Measurements from ENCODE around the gene RNF141. TPM values are rescaled to one million over a fixed set of nuclear protein-coding genes. Genes with fewer than 3 reads are reported as not detected.

Gene RNF141
- total RNA-seq, 4 donors from 2014 or later: 28.1 to 35.1 (median 33.5) TPM

GRCh38 chr11:10478574-10479550 lies 62.1 kb downstream of the RNF141 start:
- Histone ChIP-seq H3K36me3 (no peaks in the 10 kb centered on the region), H3K4me3 (no peak overlapping the region), H3K9me3 (no peaks in the 10 kb centered on the region), H3K27me3 (no peaks in the 10 kb centered on the region), H3K4me1 (no peaks in the 10 kb centered on the region), H3K27ac (no peak overlapping the region)
- DNase-seq: peak in 1 of 3 donors; percentile 43
- TF ChIP-seq, protein P1, sequence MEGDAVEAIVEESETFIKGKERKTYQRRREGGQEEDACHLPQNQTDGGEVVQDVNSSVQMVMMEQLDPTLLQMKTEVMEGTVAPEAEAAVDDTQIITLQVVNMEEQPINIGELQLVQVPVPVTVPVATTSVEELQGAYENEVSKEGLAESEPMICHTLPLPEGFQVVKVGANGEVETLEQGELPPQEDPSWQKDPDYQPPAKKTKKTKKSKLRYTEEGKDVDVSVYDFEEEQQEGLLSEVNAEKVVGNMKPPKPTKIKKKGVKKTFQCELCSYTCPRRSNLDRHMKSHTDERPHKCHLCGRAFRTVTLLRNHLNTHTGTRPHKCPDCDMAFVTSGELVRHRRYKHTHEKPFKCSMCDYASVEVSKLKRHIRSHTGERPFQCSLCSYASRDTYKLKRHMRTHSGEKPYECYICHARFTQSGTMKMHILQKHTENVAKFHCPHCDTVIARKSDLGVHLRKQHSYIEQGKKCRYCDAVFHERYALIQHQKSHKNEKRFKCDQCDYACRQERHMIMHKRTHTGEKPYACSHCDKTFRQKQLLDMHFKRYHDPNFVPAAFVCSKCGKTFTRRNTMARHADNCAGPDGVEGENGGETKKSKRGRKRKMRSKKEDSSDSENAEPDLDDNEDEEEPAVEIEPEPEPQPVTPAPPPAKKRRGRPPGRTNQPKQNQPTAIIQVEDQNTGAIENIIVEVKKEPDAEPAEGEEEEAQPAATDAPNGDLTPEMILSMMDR (IDR thresholded peaks at IDR 0.05): no peak
- no peak for TF ChIP-seq POLR2A (IDR thresholded peaks at IDR 0.05)

DNA sequence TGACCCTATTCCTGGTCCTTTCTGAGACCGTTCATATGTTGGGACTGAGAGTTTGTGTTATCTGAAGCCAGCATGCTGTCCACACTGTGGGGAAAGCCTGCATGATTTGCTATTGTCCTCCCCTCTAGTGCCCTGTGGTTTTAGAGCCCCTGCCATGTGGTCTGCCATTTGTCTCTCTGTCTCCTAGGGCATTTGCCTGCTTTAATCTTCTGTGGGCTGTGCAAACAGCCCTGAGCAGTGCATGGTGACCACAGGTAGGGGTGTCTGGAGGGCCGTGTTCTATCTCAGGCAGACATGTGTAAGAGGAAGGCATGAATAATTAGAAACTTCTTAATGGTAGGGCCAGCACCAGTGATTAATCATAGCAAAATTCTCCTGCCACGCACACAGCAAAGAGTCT lies 62.9 kb downstream of the RNF141 start:
- no peaks in the 10 kb centered on the region for H3K9me3 ChIP-seq
- H3K4me3 ChIP-seq: no peak overlapping the region
- no peak for TF ChIP-seq POLR2A (IDR thresholded peaks at IDR 0.05)
- TF ChIP-seq, protein P1 (IDR thresholded peaks at IDR 0.05): no peak
- DNase-seq: peak in 1 of 3 donors; percentile 19
- H3K4me1 ChIP-seq: no peaks in the 10 kb centered on the region
- no peaks in the 10 kb centered on the region for H3K36me3 ChIP-seq
- no peaks in the 10 kb centered on the region for H3K27me3 ChIP-seq
- H3K27ac ChIP-seq: no peak overlapping the region

- TF ChIP-seq, protein P1 (IDR thresholded peaks at IDR 0.05): no peak
- TF ChIP-seq POLR2A (IDR thresholded peaks at IDR 0.05): no peak
- peak in 1 of 3 donors; percentile 34 for DNase-seq
- Histone ChIP-seq H3K4me1 (no peaks in the 10 kb centered on the region), H3K27me3 (no peaks in the 10 kb centered on the region), H3K36me3 (no peaks in the 10 kb centered on the region), H3K27ac (no peak overlapping the region), H3K4me3 (no peak overlapping the region), H3K9me3 (no peaks in the 10 kb centered on the region)
Observed at GRCh38 chr11:10477690-10478046, 63.3 kb downstream of the RNF141 start.

- no peak for TF ChIP-seq POLR2A (IDR thresholded peaks at IDR 0.05)
- TF ChIP-seq, protein P1 (IDR thresholded peaks at IDR 0.05): no peak
- H3K9me3 ChIP-seq: no peaks in the 10 kb centered on the region
- no peaks in the 10 kb centered on the region for H3K27me3 ChIP-seq
- H3K36me3 ChIP-seq: no peaks in the 10 kb centered on the region
- no peaks in the 10 kb centered on the region for H3K4me1 ChIP-seq
- H3K27ac ChIP-seq: peak overlapping the region in 1 of 4 donors; percentile 17
- H3K4me3 ChIP-seq: no peak overlapping the region
- DNase-seq: peak in 1 of 3 donors; percentile 55
Observed at GRCh38 chr11:10476927-10477689, 63.9 kb downstream of the RNF141 start.

- Histone ChIP-seq H3K27ac (no peak overlapping the region), H3K9me3 (no peaks in the 10 kb centered on the region), H3K4me3 (no peak overlapping the region), H3K4me1 (no peaks in the 10 kb centered on the region), H3K36me3 (no peaks in the 10 kb centered on the region), H3K27me3 (no peaks in the 10 kb centered on the region)
- TF ChIP-seq POLR2A (IDR thresholded peaks at IDR 0.05): no peak
- TF ChIP-seq, protein P1 (IDR thresholded peaks at IDR 0.05): no peak
- DNase-seq: no peak
Observed at GRCh38 chr11:10476342-10476741, 64.6 kb downstream of the RNF141 start.

Measured in Peyer's patch (tissue), 4 donors.